Calu3 (cell line): ENCODE measurements around the gene FGF14. TPM values are rescaled to one million over a fixed set of nuclear protein-coding genes. Genes with fewer than 3 reads are reported as not detected.

ENCODE experiments used
- BruUV-seq: library from RNA; stranded (reverse); fragments of 400-500 nt; replicated peaks from 2 replicates; lab custom pipeline; 2021; lab: Mats Ljungman, UMichigan
- CTCF ChIA-PET: fragments of 300-600 bp; sonication (Branson Sonifier 250); formaldehyde crosslinking; loops from one replicate; lab custom pipeline; 2022; ENCODE audit warnings: antibody characterized with exemption; lab: Charles Lee
- DNase-seq: peaks from one replicate; pipeline ENCODE4 v3.0.0; 2022
- H3K27ac Mint-ChIP-seq: one replicate; pipeline ENCODE4 v1.8.0; 2022; ENCODE audit warnings: mixed read lengths; ENCODE audit not compliant: unreplicated experiment
- H3K27me3 Mint-ChIP-seq: one replicate; pipeline ENCODE4 v1.8.0; 2022; ENCODE audit warnings: mixed read lengths; ENCODE audit not compliant: unreplicated experiment
- H3K36me3 Mint-ChIP-seq: one replicate; pipeline ENCODE4 v1.8.0; 2022; ENCODE audit warnings: mild to moderate bottlenecking, moderate library complexity, mixed read lengths; ENCODE audit not compliant: insufficient read depth, unreplicated experiment
- H3K4me1 Mint-ChIP-seq: one replicate; pipeline ENCODE4 v1.8.0; 2022; ENCODE audit warnings: mild to moderate bottlenecking, low read depth, mixed read lengths; ENCODE audit not compliant: unreplicated experiment
- H3K4me3 Mint-ChIP-seq: one replicate; pipeline ENCODE4 v1.8.0; 2022; ENCODE audit warnings: mild to moderate bottlenecking, low read depth, moderate library complexity, mixed read lengths; ENCODE audit not compliant: unreplicated experiment
- H3K9me3 Mint-ChIP-seq: one replicate; pipeline ENCODE4 v1.8.0; 2022; ENCODE audit warnings: low read depth, mixed read lengths; ENCODE audit not compliant: unreplicated experiment
- CTCF ChIP-seq: fragments of 200-600 bp; IDR thresholded peaks from one replicate; pipeline ENCODE4 v1.8.0; 2022; ENCODE audit warnings: antibody characterized with exemption; ENCODE audit not compliant: unreplicated experiment
- intact Hi-C: fragments of 100-400 bp; cut with micrococcal nuclease; formaldehyde crosslinking; loops from one replicate; pipeline ENCODE4 v1.10.0; 2022; ENCODE audit not compliant: unreplicated experiment
- total RNA-seq: library from RNA; stranded (reverse); gene quantifications from 2 replicates; pipeline ENCODE4 v1.2.3, GENCODE V29; 2022

The FGF14 gene
- total RNA-seq, 1 experiment from 2014 or later, result 0.21 TPM

GRCh38 chr13:102373221-102373620 is 28.6 kb downstream of the FGF14 start:
- Mint-ChIP-seq H3K4me1 (no peaks in the 10 kb centered on the region), H3K9me3 (no peaks in the 10 kb centered on the region), H3K27ac (no peak overlapping the region), H3K36me3 (no peaks in the 10 kb centered on the region), H3K4me3 (no peak overlapping the region), H3K27me3 (no peaks in the 10 kb centered on the region)
- no peak for DNase-seq
- TF ChIP-seq CTCF, result no peak
- CTCF ChIA-PET, result no interaction called here
- intact Hi-C loops, result no loop called here
- BruUV-seq, result no TSS peak

- no peak for TF ChIP-seq CTCF
- DNase-seq, result no peak
- CTCF ChIA-PET, result no interaction called here
These were observed 32.5 kb downstream of the FGF14 start for GRCh38 chr13:102369302-102369701.

GRCh38 chr13:102367836-102368235 is 34.0 kb downstream of the FGF14 start:
- Mint-ChIP-seq H3K9me3 (no peaks in the 10 kb centered on the region), H3K4me1 (no peaks in the 10 kb centered on the region), H3K4me3 (no peak overlapping the region), H3K36me3 (no peaks in the 10 kb centered on the region), H3K27me3 (no peaks in the 10 kb centered on the region), H3K27ac (no peak overlapping the region)
- intact Hi-C loops, result no loop called here
- no TSS peak for BruUV-seq
- DNase-seq, result no peak
- CTCF ChIA-PET, result no interaction called here
- TF ChIP-seq CTCF, result no peak

More at GRCh38 chr13:102369302-102369701, 32.5 kb downstream of the FGF14 start:
- no peaks in the 10 kb centered on the region for H3K36me3 Mint-ChIP-seq
- intact Hi-C loops, result no loop called here
- H3K27me3 Mint-ChIP-seq, result no peaks in the 10 kb centered on the region
- no peaks in the 10 kb centered on the region for H3K9me3 Mint-ChIP-seq
- no peak overlapping the region for H3K27ac Mint-ChIP-seq
- BruUV-seq, result no TSS peak
- H3K4me3 Mint-ChIP-seq, result no peak overlapping the region
- H3K4me1 Mint-ChIP-seq, result no peaks in the 10 kb centered on the region

GRCh38 chr13:102361113-102361512 is 40.7 kb downstream of the FGF14 start:
- Mint-ChIP-seq H3K4me1 (no peaks in the 10 kb centered on the region), H3K27ac (no peak overlapping the region), H3K4me3 (no peak overlapping the region), H3K36me3 (no peaks in the 10 kb centered on the region), H3K27me3 (no peaks in the 10 kb centered on the region), H3K9me3 (no peaks in the 10 kb centered on the region)
- no peak for DNase-seq
- TF ChIP-seq CTCF, result no peak
- CTCF ChIA-PET, result no interaction called here
- no TSS peak for BruUV-seq
- intact Hi-C loops, result no loop called here
